Measurements from ENCODE around the gene DCDC2C. TPM values are rescaled to one million over a fixed set of nuclear protein-coding genes. Genes with fewer than 3 reads are reported as not detected.

Gene DCDC2C
- total RNA-seq, 1 donor from 2014 or later = not detected

GRCh38 chr2:3848776-3849175 lies 145.4 kb downstream of the DCDC2C start:
- DNase-seq = no peak
- Histone ChIP-seq H3K9me3 (peaks cover 7% of the 10 kb centered on the region), H3K36me3 (no peaks in the 10 kb centered on the region), H3K27me3 (ENCODE audit: low read depth) (no peaks in the 10 kb centered on the region), H3K4me1 (no peaks in the 10 kb centered on the region), H3K27ac (no peak overlapping the region), H3K4me3 (no peak overlapping the region)
- no peak for TF ChIP-seq CTCF (IDR thresholded peaks at IDR 0.05)
- intact Hi-C loops (cut with DNase I) = no loop called here
- no peak for ATAC-seq

GRCh38 chr2:3849213-3849612 lies 145.8 kb downstream of the DCDC2C start:
- TF ChIP-seq CTCF (IDR thresholded peaks at IDR 0.05) = no peak
- intact Hi-C loops (cut with DNase I) = no loop called here

GRCh38 chr2:3857576-3857975 lies 154.2 kb downstream of the DCDC2C start:
- no peak for TF ChIP-seq CTCF (IDR thresholded peaks at IDR 0.05)
- no peak overlapping the region for H3K4me3 ChIP-seq
- no peaks in the 10 kb centered on the region for H3K27me3 ChIP-seq (ENCODE audit: low read depth)
- H3K4me1 ChIP-seq = no peaks in the 10 kb centered on the region
- H3K36me3 ChIP-seq = no peaks in the 10 kb centered on the region
- ATAC-seq (no peak), DNase-seq (no peak)
- no peak overlapping the region for H3K27ac ChIP-seq
- H3K9me3 ChIP-seq = peaks cover 10% of the 10 kb centered on the region
- intact Hi-C loops (cut with DNase I) = no loop called here

More at GRCh38 chr2:3849213-3849612, 145.8 kb downstream of the DCDC2C start:
- DNase-seq = no peak
- H3K27ac ChIP-seq = no peak overlapping the region
- peaks cover 10% of the 10 kb centered on the region for H3K9me3 ChIP-seq
- H3K4me1 ChIP-seq = no peaks in the 10 kb centered on the region
- H3K27me3 ChIP-seq (ENCODE audit: low read depth) = no peaks in the 10 kb centered on the region
- H3K4me3 ChIP-seq = no peak overlapping the region
- no peaks in the 10 kb centered on the region for H3K36me3 ChIP-seq
- no peak for ATAC-seq

- ATAC-seq (no peak), DNase-seq (no peak)
- Histone ChIP-seq H3K27ac (no peak overlapping the region), H3K4me3 (no peak overlapping the region), H3K4me1 (no peaks in the 10 kb centered on the region), H3K9me3 (no peaks in the 10 kb centered on the region), H3K36me3 (no peaks in the 10 kb centered on the region), H3K27me3 (ENCODE audit: low read depth) (no peaks in the 10 kb centered on the region)
- intact Hi-C loops (cut with DNase I) = no loop called here
- TF ChIP-seq CTCF (IDR thresholded peaks at IDR 0.05) = no peak
Measured at GRCh38 chr2:3864943-3865865, 161.8 kb downstream of the DCDC2C start.

- TF ChIP-seq CTCF (IDR thresholded peaks at IDR 0.05) = no peak
- intact Hi-C loops (cut with DNase I) = no loop called here
- Histone ChIP-seq H3K27me3 (ENCODE audit: low read depth) (no peaks in the 10 kb centered on the region), H3K9me3 (no peaks in the 10 kb centered on the region), H3K4me1 (no peaks in the 10 kb centered on the region), H3K36me3 (no peaks in the 10 kb centered on the region), H3K27ac (no peak overlapping the region), H3K4me3 (no peak overlapping the region)
- ATAC-seq (no peak), DNase-seq (no peak)
Measured at GRCh38 chr2:3867469-3867868, 164.1 kb downstream of the DCDC2C start.

All from lower lobe of right lung (tissue), 2 donors.